Measurements from ENCODE around the gene RRP1. TPM values are rescaled to one million over a fixed set of nuclear protein-coding genes. Genes with fewer than 3 reads are reported as not detected.

RRP1 gene
- total RNA-seq, 1 experiment from 2014 or later: 36.4 TPM

DNA sequence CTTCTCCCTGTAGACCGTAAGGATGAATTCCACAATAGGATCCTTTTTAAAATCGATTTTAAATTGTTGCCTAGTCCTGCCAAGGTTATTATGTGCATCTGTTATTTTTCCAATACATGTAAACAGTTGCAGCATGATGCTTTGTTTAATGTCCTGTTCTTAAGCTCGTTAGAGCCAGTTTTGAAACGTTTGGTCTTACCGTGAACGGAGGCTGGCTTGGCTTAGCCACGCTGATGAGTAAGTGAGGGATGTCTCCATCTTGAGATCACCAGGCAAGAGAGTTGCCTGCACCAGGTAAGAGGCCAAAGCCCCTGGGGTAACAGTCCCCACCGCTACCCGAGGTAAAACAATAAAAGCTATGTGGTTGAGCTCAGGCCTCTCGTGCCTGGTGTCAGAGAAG lies 30.6 kb upstream of the RRP1 start:
- DNase-seq (ENCODE audit: low spot score): no peak

DNA sequence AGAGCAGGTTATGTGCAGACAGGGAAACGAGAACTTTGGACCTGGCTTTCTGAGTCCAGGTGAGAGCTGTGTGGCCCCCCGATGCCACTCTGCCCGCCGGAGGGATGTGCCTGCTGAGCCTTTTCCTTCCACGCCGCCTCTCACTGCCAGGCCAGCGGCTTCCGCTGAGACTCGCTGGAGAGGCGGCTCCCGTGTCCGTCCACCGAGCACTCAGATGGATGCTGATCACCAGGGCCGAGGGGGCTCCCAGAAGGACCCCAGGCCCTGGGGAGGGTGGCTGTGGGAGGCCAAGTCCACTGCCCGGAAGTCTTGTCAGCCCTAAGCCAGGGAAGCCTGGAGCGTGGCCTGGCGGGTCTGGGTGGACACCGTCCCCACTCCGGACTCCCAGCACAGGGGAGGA lies 29.7 kb upstream of the RRP1 start:
- no peak for DNase-seq (ENCODE audit: low spot score)

DNA sequence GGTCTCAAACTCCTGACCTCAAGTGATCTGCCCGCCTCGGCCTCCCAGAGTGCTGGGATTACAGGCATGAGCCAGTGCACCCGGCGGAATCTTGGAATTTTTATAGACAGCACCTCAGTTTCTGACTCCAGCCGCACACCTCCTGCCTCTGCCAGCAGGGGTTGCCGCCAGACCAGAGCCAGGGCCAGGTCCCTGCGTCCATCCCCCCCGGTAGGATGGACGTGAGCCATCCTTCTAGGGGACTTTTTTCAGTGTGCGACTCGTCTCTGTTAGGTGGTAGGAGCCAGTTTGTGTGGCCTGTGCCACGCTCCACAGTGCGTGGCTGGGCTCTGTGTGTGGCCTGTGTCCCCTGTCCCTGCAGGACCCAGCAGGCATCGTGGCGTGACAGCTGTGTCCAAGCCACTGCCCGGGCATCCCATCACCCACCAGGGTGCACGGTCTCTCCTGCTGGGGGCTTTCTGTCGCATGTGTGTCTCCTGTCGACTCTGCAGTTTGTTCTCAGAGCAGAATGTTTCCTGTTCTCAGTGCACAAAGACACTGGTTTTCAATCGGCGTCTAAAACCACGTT lies 28.9 kb upstream of the RRP1 start:
- DNase-seq (ENCODE audit: low spot score): no peak

DNA sequence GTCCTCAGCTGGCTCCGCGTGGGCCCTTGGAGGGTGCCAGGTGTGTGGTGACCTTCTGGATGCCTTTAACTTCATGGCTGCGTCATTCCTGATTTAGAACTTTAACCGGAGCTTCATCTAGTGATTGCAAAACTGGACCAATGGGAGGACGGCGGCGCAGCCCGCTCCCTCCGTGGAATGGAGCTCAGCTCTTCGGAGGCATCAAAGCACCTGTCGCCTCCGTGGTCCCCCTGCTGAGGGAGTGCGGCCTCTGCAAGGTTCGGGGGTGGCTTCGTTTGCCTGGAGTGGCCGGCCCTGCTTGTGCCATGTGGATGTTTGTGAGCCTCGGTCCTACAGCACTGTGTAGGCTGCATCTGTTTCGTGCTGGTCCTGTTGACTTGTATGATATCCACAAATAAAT lies 27.5 kb upstream of the RRP1 start:
- DNase-seq (ENCODE audit: low spot score): no peak

DNA sequence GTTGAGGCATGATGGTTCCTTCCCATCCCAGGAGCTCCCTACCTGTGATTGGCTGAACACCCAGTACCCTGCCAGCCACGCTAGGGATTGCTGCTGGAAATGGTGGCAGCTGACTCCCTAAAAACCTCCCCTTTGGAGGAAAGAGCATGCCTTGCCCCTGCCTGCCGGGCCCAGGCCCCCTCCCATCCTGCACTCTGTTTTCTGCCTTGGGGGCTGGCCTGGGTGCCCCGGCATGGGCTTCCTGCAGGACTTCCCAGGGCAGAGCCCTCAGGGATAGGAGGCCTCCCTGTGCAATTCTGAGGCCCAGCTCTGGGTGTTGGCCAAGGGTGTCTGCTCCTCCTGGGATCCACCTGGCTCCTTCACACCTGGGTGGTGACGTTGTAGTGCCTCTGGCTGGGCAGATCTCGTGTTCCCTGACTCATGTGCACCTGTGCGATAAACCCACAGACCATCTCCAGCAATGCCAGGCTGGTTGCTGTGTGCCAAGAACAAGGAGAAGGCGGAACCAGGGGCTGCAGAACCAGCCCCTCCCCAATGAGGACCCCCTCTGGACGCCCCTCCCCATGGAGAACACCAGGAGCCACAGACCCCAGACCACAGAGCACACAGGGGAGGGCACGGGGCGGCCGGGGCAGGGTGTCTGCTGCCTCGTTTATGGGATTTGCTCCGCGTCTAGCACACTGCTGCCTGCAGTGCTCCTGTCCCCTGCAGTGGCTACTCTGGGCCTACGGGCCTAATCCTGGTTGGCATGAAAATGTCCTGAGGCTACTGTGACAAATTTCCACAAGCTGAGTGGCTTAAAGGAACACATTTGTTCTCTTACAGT lies 26.9 kb upstream of the RRP1 start:
- no peak for DNase-seq (ENCODE audit: low spot score)

DNA sequence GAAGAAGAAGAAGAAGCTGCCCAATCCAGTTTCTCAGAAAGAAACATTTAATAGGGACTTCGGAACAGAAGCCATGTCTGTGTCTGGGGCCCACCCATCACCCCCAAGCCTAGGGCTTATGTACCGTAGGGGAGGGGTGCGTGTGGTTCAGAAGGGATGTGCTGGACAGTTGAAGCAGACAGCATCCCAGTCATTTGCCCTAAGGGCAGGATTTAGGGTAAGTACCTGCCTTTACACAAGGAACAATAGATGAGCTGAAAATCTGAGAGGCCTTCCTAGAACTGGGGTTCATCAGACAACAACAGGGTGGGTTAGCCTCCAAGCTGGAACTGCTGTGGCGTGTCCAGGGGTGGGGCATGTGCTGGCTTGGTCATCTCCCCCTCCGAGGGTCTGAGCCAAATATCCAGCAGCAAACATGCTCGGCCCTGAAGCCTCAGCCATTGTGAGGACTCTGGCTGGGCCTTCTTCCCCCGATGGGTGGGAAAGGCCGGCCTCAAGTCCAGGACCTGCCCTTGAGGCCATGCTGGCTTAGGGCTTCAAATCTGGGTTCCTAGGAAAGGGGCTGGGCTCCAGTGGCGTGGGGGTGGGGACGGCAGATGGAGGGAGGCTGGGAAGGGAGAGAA lies 25.4 kb upstream of the RRP1 start:
- no peak for DNase-seq (ENCODE audit: low spot score)

DNA sequence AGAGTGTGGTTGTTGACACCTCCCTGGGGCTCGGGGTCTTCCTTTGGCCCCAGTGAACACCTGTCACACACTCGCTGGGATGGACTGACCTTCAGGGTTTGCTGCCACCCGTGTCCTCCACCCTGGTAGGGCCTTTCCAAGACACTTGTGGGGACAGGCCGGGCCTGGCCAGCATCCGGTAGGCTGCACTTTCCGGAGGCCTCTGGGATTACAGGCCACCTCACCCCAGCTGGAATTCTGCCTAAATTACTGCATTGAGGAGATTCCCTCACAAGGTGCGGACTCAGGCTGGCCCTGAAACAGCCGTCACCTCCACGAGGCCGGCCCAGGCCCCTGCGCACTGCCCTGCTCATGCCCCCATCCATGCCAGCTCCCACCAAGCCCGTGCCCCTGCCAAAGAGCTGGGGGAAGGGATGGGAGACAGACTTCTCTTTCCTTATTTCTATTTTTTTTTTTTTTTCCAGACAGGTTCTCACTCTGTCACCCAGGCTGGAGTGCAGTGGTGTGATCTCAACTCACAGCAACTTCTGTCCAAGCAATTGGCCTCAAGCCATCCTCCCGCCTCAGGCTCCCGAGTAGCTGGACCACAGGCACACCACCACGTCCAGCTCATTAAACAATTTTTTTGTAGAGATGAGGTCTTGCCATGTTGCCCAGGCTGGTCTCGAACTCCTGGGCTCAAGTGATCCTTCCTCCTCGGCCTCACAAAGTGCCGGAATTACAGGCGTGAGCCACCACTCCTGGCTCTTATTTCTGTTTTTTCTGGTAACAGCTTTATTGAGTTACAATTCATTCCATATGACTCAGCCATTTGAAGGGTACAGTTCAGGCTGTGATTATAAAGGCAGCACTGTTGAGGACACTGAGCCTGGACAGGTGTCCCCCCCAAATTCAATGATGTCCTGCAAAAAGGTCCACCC lies 24.5 kb upstream of the RRP1 start:
- no peak for DNase-seq (ENCODE audit: low spot score)

DNA sequence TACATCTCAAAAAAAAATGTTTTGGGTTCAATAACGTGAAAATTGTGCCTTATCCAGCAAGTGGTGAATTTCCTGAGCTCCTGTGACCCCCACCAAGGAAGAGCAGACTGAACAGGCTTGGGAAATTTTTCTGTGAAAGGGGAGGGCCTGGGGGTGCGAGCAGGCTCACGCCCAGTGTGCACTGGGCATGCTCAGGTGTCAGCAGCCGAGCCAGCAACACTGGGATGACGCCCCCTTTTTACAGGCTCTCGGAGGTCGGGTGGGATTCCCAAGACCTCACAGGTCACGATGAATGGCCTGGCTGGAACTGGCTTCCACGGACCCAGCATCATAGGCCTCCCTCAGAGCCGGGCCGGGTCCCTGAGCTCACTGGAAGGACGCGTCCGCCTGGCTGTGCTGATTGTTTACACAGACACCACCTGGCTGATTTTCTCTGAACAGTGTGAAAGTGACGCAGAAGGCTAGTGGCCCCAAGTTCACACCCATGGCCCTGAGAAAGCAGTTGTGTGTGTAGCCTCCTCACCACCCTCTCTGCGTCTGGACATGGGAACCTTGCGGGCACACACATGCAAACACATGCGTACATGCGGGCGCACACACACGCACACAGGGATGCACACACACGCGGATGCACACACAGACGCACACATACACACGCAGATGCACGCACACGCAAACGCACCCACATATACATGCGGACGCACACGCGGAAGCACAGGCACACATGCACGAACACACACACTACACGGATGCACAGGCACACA lies 22.5 kb upstream of the RRP1 start:
- DNase-seq (ENCODE audit: low spot score): peak; percentile 62

DNA sequence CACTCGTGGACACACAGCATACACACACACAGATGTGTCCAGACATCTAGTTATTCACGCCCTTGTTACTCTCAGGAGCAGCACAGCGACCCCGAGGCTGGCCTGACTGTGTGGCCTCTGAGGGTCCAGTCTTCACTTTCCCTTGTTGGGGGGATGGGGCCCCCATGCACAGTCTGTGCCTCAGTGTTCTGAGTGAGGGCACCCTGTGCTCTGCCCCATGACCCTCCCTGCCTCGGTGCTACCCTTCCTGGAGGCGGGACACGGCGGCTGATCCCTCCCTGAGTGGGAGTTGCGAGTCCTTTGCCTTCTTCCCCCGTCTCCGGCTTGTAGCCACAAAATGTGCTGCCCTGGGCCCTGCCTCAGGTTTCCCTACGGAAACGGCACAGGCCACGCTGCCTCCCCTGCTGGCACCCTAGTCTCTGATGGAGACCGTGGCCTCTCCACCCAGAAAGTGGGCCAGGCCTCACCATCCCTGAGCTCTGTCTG lies 21.8 kb upstream of the RRP1 start:
- peak; percentile 24 for DNase-seq (ENCODE audit: low spot score)

DNA sequence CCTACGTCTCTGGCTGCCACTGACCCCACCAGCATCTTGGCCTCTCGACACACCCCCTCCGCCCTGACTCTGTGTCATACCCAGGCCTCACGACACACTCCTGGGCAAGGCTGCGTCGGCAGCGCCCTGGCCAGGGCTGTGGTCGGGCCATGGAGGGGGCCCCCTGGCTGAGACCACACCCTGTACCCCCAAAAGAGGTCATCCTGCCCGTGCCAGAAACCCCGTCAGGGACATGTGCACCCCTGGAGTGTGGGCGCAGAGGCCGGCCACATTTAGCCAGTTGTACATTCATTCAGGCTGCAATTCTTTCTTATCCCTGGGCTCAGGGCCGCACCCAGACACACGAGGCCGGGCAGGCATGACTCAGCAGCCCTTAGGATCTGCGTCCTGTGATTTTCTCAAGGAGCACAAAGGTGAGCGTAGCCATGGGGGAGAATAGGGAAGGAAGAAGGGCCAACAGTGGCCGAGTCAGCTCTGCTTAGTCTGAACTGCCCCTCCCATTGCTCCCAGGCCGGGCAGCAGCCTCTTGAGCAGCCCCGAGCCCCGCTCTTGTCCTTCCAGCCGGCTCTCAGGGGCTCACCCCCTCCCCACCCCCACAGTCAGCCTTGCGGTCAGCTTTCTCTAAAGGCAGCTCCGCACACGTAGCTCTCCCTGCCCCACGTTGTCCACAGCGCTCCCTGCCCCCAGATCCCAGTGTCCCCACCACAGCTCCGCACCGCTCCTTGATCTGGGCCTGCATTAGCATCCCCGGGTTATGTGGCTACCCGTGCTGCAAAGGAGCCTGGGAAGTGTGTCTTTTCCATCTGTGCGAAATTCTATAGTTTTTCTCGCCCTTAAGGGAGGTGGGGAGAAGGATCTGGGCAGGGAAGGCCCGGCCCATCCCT lies 21.2 kb upstream of the RRP1 start:
- DNase-seq (ENCODE audit: low spot score): peak; percentile 81

DNA sequence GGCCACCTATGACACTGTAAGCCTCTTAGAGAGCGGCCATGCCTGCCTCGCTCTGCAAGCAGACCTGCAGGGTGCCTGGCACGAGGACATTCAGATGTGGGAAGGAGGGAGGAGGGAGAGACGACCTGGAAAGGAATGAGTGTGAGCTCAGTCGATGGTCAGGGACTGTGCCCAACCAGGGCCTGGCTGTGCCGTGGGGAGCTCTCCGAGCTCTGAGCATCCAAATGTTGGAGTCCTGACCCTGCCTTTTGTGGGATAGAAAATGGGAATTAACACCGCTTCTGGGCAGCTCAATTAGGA lies 20.6 kb upstream of the RRP1 start:
- no peak for DNase-seq (ENCODE audit: low spot score)

DNA sequence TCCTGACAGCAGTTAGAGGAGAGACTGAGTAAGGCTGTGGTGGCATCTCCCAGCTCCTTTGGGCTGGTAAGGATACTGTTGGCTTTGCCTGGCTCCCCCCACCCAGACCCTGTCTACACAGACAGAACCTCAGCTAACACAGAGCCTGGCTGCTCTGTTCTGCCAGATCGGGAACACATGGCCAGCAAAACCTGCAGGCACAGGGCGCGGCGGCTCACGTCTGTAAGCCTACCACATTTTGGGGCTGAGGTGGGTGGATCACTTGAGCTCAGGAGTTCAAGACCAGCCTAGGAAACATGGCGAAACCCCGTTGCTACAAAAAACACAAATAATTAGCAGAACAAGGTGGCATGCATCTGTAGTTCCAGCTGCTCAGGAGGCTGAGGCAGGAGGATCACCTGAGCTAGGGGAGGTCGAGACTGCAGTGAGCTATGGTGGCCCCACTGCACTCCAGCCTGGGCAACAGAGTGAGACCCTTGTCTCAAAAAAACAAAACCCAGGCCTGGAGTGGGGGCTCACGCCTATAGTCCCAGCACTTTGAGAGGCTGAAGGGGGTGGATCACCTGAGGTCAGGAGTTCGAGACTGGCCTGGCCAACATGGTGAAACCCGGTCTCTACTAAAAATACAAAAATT lies 19.9 kb upstream of the RRP1 start:
- DNase-seq (ENCODE audit: low spot score): no peak

DNA sequence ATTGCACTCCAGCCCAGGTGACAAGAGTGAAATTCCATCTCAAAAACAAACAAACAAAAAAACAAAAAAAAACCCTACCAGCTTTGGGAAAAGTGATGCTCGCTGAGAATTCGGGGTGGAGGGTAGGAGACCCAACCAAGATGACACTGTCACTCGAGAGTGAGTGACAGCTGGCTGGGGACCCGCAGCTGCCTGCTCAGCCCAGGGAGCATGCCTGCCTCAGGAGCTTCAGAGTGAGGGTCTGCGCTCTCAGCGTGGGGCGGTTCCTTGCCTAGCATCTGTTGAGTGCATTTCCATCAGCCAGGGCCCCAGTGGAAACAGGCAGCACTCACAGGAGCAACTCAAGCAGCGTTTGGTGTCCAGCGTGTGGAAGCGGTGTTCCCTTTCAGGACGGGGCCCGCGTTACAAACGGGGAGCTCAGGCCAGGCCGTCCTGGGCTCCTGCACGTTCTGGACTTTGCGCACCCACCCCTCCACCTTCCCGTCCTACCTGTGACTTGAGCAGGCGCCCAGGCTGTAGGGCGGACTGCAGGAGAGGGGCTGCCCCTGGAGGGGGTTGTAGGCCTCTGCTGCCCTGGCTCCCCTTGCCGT lies 19.2 kb upstream of the RRP1 start:
- no peak for DNase-seq (ENCODE audit: low spot score)

DNA sequence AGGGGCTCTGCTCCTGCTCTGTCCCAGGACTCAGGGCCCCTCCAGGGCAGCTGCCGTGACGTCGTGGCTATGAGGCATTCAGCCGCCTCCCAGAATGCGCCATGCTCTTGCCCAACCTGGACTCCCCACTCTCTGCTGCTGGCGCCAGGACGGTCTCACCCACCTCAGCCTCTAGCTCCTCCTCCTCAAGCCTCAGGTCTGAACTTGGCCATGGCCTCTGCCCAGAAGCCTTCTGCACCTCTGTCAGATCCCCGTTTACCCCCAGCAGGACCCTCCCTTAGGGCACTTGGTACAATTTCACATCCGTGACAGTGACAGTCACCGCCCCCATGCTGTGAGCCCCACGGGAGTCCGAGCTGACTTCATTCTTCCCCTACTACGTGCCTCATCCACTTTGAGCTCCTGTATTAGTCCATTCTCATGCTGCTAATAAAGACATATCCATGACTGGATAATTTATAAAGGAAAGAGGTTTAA lies 18.1 kb upstream of the RRP1 start:
- DNase-seq (ENCODE audit: low spot score): no peak

DNA sequence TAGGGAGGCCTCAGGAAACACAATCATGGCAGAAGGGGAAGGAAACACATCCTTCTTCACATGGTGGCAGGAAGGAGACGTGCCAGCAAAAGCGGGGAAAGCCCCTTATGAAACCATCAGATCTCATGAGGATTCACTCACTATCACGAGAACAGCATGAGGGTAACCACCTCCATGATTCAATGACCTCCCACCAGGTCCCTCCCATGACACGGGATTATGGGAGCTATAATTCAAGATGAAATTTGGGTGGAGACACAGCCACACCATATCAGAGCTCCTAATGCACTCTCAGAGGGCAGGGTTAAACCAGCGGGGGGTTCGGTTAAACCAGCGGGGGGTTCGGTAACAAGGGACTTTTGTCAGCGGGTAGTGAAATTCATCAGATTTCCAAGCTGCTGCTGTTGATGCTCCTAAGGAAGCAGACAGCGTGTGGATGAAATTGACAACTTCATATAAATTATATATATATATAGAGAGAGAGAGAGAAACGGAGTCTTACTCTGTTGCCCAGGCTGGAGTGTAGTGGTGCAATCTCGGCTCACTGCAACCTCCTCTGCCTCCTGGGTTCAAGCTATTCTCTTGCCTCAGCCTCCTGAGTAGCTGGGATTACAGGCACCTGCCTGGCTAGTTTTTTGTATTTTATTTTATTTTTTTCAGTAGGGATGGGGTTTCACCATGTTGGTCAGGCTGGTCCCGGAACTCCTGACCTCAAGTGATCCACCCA lies 17.5 kb upstream of the RRP1 start:
- no peak for DNase-seq (ENCODE audit: low spot score)

DNA sequence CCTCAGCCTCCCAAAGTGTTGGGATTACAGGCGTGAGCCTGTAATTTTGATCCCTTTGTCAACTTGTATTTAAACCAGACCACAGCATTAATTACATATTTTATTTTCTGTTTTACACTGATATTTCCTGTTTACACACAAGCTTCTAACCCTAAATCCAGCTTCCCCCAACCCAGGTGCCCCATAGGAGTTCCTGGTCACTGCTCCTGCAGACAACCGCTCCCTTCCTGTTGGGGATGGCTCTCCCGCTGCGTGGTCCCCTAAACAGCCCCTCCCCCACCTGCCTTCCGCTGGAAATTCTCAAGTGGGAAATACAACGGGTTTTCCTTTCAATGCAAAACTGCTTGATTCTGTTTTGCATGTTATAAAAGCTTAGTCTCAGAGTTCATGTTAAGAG lies 17.0 kb upstream of the RRP1 start:
- DNase-seq (ENCODE audit: low spot score): no peak

DNA sequence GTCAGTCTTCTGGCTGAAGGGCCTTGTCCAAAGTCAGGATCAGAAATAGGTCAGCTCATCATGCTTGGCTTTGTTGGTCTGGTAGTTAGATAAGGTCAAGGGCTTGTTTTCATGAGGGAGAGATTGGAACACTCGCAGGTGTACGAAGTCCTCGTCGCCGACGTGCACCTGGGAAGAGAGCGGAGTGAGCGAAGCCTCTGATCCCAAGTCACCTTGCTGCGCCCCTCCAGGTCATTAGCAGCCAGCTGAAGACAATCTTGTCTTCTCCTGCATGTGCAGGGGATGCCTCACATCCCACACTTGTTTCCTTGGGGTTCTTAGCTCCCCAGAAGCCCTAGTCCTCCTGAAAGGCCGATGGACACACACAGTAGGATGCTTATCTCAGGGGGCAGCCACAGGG lies 15.2 kb upstream of the RRP1 start:
- DNase-seq (ENCODE audit: low spot score): no peak

DNA sequence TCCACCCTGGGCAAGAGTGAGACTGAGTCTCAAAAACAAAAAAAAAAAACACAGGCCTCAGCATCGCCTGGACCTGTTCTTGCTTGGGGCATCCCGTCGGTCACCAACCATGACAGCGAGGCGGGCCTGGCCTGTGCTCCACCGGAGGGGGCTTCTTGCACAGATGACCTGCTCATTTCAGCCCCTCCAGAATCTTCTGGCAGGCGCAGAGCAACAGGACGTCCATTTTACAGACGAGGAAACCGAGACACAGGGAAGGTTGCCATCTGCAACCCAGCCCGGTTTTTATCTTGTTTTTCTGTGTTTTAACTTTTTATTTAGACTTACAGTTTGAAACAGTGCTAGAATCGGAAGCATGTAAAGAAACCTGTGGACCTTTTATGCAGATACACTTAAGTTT lies 14.2 kb upstream of the RRP1 start:
- DNase-seq (ENCODE audit: low spot score): no peak

Measured in HT-29 (cell line).